IPS-NIHi11 (cell line): ENCODE results near the gene PSMD9.
"Not testable (repeated sequence)": the region's sequence is repeated elsewhere in the genome, so short reads cannot be mapped to it uniquely, and the experiment has no call there.

Experiments
- DNase-seq: peaks from one replicate; pipeline ENCODE4 v3.0.0; 2012; ENCODE audit warnings: mixed read lengths, low spot score

PSMD9 gene

GRCh38 chr12:121888478-121889273, at the start of gene PSMD9:
PSMD9 (plus strand) TSS chr12:121888790; CDS start chr12:121888857, 67 bp downstream.
- DNase-seq = peak; percentile 98

- peak; percentile 99 for DNase-seq
Measured at GRCh38 chr12:121839106-121839992, 49.2 kb upstream of the PSMD9 start.

- DNase-seq = no peak
Measured at GRCh38 chr12:121839993-121840761, 48.4 kb upstream of the PSMD9 start.

- DNase-seq = no peak
Measured at GRCh38 chr12:121843236-121843982, 45.2 kb upstream of the PSMD9 start.

- no peak for DNase-seq
Measured at GRCh38 chr12:121845701-121846100, 42.9 kb upstream of the PSMD9 start.

- DNase-seq = no peak
Measured at GRCh38 chr12:121849211-121849610, 39.4 kb upstream of the PSMD9 start.

- no peak for DNase-seq
Measured at GRCh38 chr12:121849665-121850064, 38.9 kb upstream of the PSMD9 start.

- DNase-seq = not testable (repeated sequence)
Measured at GRCh38 chr12:121852392-121852791, 36.2 kb upstream of the PSMD9 start.

GRCh38 chr12:121857322-121858246, 31.0 kb upstream of the PSMD9 start:
- peak; percentile 44 for DNase-seq

- DNase-seq = no peak
Measured at GRCh38 chr12:121858318-121858661, 30.3 kb upstream of the PSMD9 start.

GRCh38 chr12:121858662-121859572, 29.7 kb upstream of the PSMD9 start, which contains the start of gene HPD:
HPD (minus strand) TSS chr12:121858859; CDS start chr12:121858823, 36 bp downstream.
- DNase-seq = peak; percentile 72

GRCh38 chr12:121860257-121860656, 28.3 kb upstream of the PSMD9 start:
- no peak for DNase-seq

- DNase-seq = not testable (repeated sequence)
Measured at GRCh38 chr12:121860699-121861098, 27.9 kb upstream of the PSMD9 start.

GRCh38 chr12:121861636-121862254, 26.8 kb upstream of the PSMD9 start:
- no peak for DNase-seq

- DNase-seq = no peak
Measured at GRCh38 chr12:121866331-121866730, 22.3 kb upstream of the PSMD9 start.

GRCh38 chr12:121869229-121869628, 19.4 kb upstream of the PSMD9 start:
- DNase-seq = not testable (repeated sequence)

GRCh38 chr12:121871467-121871866, 17.1 kb upstream of the PSMD9 start:
- DNase-seq = no peak

GRCh38 chr12:121872546-121873215, 15.9 kb upstream of the PSMD9 start:
- DNase-seq = no peak
